Fibroblast of villous mesenchyme (primary cell): ENCODE measurements around the gene CD46. TPM values are rescaled to one million over a fixed set of nuclear protein-coding genes. Genes with fewer than 3 reads are reported as not detected.
"Not testable (repeated sequence)": the region's sequence is repeated elsewhere in the genome, so short reads cannot be mapped to it uniquely, and the experiment has no call there.

ENCODE experiments used
- DNase-seq: peaks from one replicate; pipeline ENCODE4 v3.0.0-alpha.2; 2010; ENCODE audit warnings: low read depth
- H3K4me3 ChIP-seq: 2 replicates; pipeline ENCODE4 v1.5.1; 2011; ENCODE audit warnings: low read depth, mild to moderate bottlenecking, low read length
- total RNA-seq: library from RNA; depleted of rRNA; stranded (reverse); fragments of >200 nt; gene quantifications from 2 replicates; pipeline ENCODE4 v1.2.3, GENCODE V29; 2012
- TF ChIP-seq, protein P1 (sequence below): IDR thresholded peaks from 2 replicates; pipeline ENCODE4 v1.5.1; 2012; ENCODE audit warnings: low read depth, mild to moderate bottlenecking, low read length; ENCODE audit not compliant: insufficient read depth

The CD46 gene
- total RNA-seq, 1 donor: 153 TPM

DNA sequence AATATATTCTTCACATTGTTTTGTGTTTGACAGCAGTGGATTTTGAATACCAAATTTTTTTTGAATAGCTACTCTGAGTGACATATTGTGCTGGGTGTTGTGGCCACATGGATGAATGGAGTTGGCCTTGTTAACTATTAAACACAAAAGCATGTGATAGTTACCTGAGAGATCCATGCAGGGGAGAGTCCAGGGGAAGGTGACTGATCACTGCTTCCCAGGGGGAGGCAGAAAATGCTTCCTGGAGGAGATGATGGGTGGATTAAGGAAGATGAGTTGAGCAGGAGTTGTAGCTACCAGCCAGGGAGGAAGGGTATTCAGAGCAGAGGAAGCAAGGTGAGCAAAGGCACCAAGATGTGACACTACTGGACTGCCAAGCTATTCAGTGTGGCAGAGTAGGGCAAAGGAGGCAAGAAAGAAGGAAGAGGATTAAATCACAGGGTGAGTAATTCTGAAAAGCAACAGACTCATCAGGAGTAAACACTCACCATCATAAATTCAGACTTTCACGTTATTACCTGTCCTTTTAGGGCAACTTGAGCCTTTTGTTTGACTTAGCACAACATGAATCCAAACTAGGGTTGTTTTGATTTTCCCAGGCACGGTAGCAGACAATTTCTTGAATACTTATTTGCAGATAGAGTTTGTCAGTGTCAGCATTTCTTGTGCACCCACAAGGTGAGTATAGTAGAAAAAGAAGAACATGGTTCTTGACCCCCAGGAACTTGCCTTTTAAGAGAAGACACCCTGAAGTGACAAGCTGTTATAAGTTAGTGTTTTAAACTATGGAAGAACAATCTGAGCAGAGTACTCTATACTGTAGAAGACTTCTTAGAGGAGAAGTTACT lies 4.2 kb downstream of the CD46 start:
- no peak for DNase-seq
- H3K4me3 ChIP-seq: no peak overlapping the region
- TF ChIP-seq, protein P1, sequence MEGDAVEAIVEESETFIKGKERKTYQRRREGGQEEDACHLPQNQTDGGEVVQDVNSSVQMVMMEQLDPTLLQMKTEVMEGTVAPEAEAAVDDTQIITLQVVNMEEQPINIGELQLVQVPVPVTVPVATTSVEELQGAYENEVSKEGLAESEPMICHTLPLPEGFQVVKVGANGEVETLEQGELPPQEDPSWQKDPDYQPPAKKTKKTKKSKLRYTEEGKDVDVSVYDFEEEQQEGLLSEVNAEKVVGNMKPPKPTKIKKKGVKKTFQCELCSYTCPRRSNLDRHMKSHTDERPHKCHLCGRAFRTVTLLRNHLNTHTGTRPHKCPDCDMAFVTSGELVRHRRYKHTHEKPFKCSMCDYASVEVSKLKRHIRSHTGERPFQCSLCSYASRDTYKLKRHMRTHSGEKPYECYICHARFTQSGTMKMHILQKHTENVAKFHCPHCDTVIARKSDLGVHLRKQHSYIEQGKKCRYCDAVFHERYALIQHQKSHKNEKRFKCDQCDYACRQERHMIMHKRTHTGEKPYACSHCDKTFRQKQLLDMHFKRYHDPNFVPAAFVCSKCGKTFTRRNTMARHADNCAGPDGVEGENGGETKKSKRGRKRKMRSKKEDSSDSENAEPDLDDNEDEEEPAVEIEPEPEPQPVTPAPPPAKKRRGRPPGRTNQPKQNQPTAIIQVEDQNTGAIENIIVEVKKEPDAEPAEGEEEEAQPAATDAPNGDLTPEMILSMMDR: no peak

GRCh38 chr1:207762622-207763021 lies 10.8 kb downstream of the CD46 start:
- TF ChIP-seq, protein P1: no peak
- no peak for DNase-seq
- no peak overlapping the region for H3K4me3 ChIP-seq

DNA sequence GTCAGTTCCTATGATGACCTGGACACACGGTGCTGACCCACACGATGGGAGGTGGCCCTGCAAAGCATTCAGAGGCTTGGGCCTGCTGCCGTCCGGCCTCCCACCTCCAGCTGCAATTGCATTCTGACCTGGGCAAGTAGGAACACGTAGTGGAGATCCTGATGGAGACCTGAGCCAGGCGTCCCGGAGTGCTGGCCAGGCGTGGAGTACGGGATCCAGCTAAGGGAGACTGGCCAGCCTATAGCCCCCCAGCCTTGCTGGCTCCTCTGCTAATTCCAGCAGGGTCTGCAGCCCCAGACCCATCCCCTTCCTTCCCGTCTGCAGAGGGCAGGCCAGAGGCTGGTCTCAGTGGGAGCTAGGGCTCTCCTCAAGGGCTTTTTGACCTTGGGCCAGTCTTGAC lies 11.2 kb downstream of the CD46 start:
- DNase-seq: no peak
- H3K4me3 ChIP-seq: no peak overlapping the region
- TF ChIP-seq, protein P1: no peak

DNA sequence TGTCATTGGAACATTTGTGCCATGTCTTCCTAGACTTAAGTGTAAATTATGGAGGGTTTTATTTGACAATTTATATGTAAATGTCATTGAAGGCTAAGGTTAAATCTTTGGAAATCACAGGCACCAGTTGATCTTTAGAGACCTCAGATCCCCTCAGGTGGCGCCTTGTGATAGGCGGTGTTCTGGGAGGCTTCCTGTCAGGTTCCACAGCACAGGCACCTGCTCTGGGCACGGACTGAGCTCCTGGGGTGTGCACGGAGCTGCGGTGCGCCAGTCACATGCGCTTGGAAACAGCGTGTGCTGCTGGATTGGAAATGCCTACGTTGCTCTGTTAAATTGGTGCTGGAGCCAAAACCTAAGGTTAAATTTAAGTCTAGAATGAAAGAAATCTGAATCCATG lies 12.1 kb downstream of the CD46 start:
- TF ChIP-seq, protein P1: no peak
- DNase-seq: no peak
- no peak overlapping the region for H3K4me3 ChIP-seq

GRCh38 chr1:207766569-207766968 lies 14.7 kb downstream of the CD46 start:
- no peak for DNase-seq
- TF ChIP-seq, protein P1: no peak

GRCh38 chr1:207770514-207770913 lies 18.7 kb downstream of the CD46 start:
- not testable (repeated sequence) for H3K4me3 ChIP-seq, DNase-seq

More at GRCh38 chr1:207766569-207766968, 14.7 kb downstream of the CD46 start:
- no peak overlapping the region for H3K4me3 ChIP-seq

GRCh38 chr1:207776045-207776444 lies 24.2 kb downstream of the CD46 start:
- not testable (repeated sequence) for DNase-seq, H3K4me3 ChIP-seq

DNA sequence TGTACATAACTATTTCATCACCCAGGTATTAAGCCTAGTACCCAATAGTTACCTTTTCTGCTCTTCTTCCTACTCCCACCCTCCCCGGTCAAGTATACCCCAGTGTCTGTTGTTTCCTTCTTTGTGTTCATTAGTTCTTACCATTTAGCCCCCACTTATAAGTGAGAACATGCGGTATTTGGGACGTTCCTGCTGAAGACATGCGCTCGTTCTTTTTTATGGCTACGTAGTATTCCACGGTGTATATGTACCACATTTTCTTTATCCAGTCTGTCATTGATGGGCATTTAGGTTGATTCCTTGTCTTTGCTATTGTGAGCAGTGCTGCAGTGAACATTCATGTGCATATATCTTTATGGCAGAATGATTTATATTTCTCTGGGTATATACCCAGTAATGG lies 25.6 kb downstream of the CD46 start:
- not testable (repeated sequence) for DNase-seq, H3K4me3 ChIP-seq
